ENCODE data around the gene SLC12A6.

GRCh38 chr15:34348735-34349300 is 11.2 kb upstream of the SLC12A6 start:
- no peak for TF ChIP-seq CTCF (IDR thresholded peaks at IDR 0.05)
- no peak for TF ChIP-seq ZFX (IDR thresholded peaks at IDR 0.05; ENCODE audit: borderline replicate concordance)
